ENCODE measurements around the gene RSU1.

Gene RSU1

DNA sequence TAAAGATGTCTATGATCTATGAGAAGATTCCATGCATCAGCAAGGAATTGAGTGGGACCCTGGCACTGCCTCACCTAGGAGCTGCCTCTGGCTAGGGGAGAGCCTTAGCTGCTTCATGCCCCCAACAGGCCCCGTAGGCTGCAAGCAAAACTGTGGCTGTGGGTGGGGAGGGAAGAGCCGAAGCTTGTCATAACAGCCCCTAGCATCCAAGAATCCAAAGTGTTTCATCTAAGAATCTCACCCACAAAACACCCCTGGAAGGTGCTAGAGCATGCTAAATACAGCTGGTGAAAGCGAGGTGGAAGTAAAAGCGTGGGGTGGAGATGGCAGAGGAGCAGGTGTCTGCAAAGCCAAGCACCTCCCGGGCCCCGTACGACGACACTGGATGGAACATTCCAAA is 208.0 kb downstream of the RSU1 start:
- TF ChIP-seq CTCF (IDR thresholded peaks at IDR 0.05; ENCODE audit: control insufficient read depth, extremely low read depth, insufficient read depth), result no peak

DNA sequence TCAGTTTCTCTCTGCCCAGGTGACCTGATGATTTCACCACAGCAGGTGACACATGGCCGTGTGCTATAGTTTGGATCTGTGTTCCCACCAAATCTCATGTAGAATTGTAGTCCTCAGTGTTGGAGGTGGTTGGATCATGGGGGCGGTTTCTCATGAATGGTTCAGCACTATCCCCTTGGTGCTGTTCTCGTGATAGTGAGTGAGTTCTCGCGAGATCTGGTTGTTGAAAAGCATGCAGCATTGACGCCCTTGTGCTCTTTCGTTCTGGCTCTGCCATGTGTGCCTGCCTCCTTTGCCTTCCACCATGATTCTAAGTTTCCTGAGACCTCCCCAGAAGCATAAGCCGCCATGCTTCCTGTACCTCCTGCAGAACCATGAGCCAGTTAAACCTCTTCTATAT is 210.3 kb downstream of the RSU1 start:
- no peak overlapping the region for H3K4me3 ChIP-seq (ENCODE audit: low read depth, low read length)
- no peak for TF ChIP-seq CTCF (IDR thresholded peaks at IDR 0.05; ENCODE audit: control insufficient read depth, extremely low read depth, insufficient read depth)
- no peak for DNase-seq (ENCODE audit: low read depth)

More for the DNA sequence above, 208.0 kb downstream of the RSU1 start:
- H3K4me3 ChIP-seq (ENCODE audit: low read depth, low read length), result no peak overlapping the region
- DNase-seq (ENCODE audit: low read depth), result no peak

DNA sequence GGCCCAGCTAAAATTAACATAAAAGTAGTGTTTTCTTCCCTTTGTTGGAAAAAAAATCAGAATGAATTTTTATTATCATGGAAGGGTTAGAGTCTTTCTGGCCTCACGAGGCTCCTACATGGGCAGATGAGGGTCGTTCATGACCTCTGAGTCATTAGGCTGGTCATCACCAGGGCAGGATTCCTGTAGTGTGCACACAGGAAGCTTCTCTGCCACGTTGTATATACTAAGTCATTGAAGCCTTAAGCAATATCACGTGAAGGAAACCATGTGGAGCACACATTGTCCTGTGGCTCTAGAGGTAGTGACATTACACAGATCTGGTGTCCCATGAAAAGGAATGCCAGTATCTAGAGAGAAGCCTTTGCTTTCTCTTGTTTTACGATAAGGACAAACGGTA is 210.8 kb downstream of the RSU1 start:
- no peak for DNase-seq (ENCODE audit: low read depth)
- no peak for TF ChIP-seq CTCF (IDR thresholded peaks at IDR 0.05; ENCODE audit: control insufficient read depth, extremely low read depth, insufficient read depth)
- no peak overlapping the region for H3K4me3 ChIP-seq (ENCODE audit: low read depth, low read length)

- no peak for DNase-seq (ENCODE audit: low read depth)
- H3K4me3 ChIP-seq (ENCODE audit: low read depth, low read length), result no peak overlapping the region
- no peak for TF ChIP-seq CTCF (IDR thresholded peaks at IDR 0.05; ENCODE audit: control insufficient read depth, extremely low read depth, insufficient read depth)
Measured at GRCh38 chr10:16603308-16603707, 213.9 kb downstream of the RSU1 start.

GRCh38 chr10:16602104-16602775 is 215.0 kb downstream of the RSU1 start:
- DNase-seq (ENCODE audit: low read depth), result peak; percentile 64
- TF ChIP-seq CTCF (IDR thresholded peaks at IDR 0.05; ENCODE audit: control insufficient read depth, extremely low read depth, insufficient read depth), result no peak
- H3K4me3 ChIP-seq (ENCODE audit: low read depth, low read length), result no peak overlapping the region

DNA sequence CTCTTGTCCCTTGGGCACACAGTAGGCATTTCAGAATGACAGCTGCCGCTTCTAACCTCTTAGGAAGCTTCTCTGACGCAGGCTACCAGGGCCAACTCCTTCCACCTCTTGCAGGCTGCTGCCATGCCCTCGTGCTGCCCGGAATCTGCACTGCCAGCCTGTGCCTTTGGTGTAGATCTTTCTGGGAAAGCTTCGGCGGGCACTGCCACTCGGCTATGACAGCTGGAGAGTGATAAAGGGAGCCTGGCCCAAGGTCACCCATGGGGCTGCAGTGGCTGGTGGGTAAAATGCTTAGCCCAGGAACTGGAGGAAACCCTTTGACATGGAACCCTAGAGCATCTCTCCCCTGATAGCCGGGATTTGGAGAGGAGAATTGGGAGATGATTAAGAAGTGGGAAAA is 217.6 kb downstream of the RSU1 start:
- no peak for DNase-seq (ENCODE audit: low read depth)
- TF ChIP-seq CTCF (IDR thresholded peaks at IDR 0.05; ENCODE audit: control insufficient read depth, extremely low read depth, insufficient read depth), result no peak
- H3K4me3 ChIP-seq (ENCODE audit: low read depth, low read length), result no peak overlapping the region

- DNase-seq (ENCODE audit: low read depth), result no peak
- H3K4me3 ChIP-seq (ENCODE audit: low read depth, low read length), result no peak overlapping the region
- no peak for TF ChIP-seq CTCF (IDR thresholded peaks at IDR 0.05; ENCODE audit: control insufficient read depth, extremely low read depth, insufficient read depth)
Measured at GRCh38 chr10:16597656-16598055, 219.6 kb downstream of the RSU1 start.

All from LNCaP clone FGC (cell line).